ENCODE results near the gene EHMT1. TPM values are rescaled to one million over a fixed set of nuclear protein-coding genes. Genes with fewer than 3 reads are reported as not detected.

The EHMT1 gene
- total and polyA plus RNA-seq, 2 of the 13 experiments (the other 11 are each of a cell fraction or from before 2014, with no cell fraction given), result 23.0 to 27.1 TPM

DNA sequence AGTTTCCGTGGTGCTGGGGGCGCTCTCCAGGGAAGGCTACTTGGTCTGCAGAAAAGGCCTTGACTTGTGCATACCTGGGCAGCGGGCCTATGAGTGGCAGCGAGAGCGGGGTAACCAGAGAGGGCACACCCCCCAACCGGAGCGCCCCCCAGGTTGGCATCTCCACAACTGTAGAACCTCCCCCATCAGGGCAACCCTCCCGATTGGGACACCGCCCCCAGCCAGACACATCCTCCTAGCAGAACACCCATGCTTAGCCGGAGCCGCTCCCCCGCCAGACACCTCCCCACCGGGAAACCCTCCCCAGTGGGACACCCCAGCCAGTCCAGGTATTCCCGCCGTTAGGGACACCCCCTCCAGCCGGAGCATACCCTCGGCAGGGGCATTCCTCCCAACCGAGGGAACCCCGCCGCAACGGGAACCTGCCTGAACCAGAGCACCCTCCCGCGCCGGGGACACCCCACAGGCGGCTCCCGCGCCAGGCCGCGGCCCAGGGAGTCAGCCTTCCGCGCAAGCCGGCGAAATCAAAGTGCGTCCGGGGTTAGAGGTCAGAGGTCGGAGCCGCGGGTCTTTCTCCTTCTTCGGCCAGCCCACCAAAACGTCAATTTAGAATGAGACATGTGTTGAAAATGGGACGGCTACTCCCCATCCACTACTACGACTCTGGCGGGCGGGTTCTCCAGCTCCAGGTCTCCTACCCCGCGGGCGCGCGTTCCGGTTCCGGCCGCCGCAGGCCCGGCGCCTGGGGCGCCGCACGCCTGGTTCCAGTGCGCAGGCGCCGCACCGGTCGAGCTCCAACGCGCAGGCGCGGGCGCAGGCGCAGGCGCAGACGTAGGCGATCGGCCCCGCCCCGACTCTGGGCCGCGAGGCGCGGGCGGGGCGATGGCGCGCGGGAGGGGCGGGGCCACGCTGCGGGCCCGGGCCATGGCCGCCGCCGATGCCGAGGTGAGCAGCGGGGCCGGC is at the start of gene EHMT1 (continued):
- TF ChIP-seq, protein P1, sequence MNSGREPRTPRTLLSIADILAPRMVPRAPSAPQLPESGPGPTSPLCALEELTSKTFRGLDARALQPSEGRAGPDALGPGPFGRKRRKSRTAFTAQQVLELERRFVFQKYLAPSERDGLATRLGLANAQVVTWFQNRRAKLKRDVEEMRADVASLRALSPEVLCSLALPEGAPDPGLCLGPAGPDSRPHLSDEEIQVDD (CRISPR knock-in tag; IDR thresholded peaks at IDR 0.05; ENCODE audit: borderline replicate concordance), result no peak
- TF ChIP-seq, protein P2, sequence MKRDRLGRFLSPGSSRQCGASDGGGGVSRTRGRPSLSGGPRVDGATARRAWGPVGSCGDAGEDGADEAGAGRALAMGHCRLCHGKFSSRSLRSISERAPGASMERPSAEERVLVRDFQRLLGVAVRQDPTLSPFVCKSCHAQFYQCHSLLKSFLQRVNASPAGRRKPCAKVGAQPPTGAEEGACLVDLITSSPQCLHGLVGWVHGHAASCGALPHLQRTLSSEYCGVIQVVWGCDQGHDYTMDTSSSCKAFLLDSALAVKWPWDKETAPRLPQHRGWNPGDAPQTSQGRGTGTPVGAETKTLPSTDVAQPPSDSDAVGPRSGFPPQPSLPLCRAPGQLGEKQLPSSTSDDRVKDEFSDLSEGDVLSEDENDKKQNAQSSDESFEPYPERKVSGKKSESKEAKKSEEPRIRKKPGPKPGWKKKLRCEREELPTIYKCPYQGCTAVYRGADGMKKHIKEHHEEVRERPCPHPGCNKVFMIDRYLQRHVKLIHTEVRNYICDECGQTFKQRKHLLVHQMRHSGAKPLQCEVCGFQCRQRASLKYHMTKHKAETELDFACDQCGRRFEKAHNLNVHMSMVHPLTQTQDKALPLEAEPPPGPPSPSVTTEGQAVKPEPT (CRISPR knock-in tag; IDR thresholded peaks at IDR 0.05; ENCODE audit: low read depth), result no peak
- TF ChIP-seq KDM2A (CRISPR knock-in tag; IDR thresholded peaks at IDR 0.05; ENCODE audit: borderline replicate concordance, low read depth), result peak; percentile 99
- no peak for TF ChIP-seq MYNN (CRISPR knock-in tag; IDR thresholded peaks at IDR 0.05; ENCODE audit: low read depth)
- TF ChIP-seq ZNF749 (CRISPR knock-in tag; IDR thresholded peaks at IDR 0.05; ENCODE audit: borderline replicate concordance), result no peak
- no peak for TF ChIP-seq RAD51 (IDR thresholded peaks at IDR 0.05; ENCODE audit: borderline replicate concordance)
- TF ChIP-seq, protein P3, sequence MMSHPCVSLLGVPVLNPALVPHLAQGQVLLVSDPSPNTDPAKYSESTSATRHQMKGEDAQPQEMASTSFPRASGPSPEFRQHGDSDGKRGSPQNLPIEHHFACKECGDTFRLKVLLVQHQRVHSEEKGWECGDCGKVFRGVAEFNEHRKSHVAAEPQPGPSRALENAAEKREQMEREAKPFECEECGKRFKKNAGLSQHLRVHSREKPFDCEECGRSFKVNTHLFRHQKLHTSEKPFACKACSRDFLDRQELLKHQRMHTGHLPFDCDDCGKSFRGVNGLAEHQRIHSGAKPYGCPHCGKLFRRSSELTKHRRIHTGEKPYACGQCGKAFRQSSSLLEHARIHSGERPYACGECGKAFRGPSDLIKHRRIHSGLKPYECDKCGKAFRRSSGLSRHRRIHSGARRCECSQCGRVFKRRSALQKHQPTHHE (CRISPR knock-in tag; IDR thresholded peaks at IDR 0.05; ENCODE audit: borderline replicate concordance), result no peak
- TF ChIP-seq, protein P4, sequence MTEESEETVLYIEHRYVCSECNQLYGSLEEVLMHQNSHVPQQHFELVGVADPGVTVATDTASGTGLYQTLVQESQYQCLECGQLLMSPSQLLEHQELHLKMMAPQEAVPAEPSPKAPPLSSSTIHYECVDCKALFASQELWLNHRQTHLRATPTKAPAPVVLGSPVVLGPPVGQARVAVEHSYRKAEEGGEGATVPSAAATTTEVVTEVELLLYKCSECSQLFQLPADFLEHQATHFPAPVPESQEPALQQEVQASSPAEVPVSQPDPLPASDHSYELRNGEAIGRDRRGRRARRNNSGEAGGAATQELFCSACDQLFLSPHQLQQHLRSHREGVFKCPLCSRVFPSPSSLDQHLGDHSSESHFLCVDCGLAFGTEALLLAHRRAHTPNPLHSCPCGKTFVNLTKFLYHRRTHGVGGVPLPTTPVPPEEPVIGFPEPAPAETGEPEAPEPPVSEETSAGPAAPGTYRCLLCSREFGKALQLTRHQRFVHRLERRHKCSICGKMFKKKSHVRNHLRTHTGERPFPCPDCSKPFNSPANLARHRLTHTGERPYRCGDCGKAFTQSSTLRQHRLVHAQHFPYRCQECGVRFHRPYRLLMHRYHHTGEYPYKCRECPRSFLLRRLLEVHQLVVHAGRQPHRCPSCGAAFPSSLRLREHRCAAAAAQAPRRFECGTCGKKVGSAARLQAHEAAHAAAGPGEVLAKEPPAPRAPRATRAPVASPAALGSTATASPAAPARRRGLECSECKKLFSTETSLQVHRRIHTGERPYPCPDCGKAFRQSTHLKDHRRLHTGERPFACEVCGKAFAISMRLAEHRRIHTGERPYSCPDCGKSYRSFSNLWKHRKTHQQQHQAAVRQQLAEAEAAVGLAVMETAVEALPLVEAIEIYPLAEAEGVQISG (CRISPR knock-in tag; IDR thresholded peaks at IDR 0.05), result peak; percentile 72
- TF ChIP-seq ZFP37 (CRISPR knock-in tag; IDR thresholded peaks at IDR 0.05; ENCODE audit: borderline replicate concordance), result no peak
- TF ChIP-seq, protein P5, sequence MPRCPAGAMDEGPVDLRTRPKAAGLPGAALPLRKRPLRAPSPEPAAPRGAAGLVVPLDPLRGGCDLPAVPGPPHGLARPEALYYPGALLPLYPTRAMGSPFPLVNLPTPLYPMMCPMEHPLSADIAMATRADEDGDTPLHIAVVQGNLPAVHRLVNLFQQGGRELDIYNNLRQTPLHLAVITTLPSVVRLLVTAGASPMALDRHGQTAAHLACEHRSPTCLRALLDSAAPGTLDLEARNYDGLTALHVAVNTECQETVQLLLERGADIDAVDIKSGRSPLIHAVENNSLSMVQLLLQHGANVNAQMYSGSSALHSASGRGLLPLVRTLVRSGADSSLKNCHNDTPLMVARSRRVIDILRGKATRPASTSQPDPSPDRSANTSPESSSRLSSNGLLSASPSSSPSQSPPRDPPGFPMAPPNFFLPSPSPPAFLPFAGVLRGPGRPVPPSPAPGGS (CRISPR knock-in tag; IDR thresholded peaks at IDR 0.05), result peak; percentile 76; the same call in 1 of the 2 replicates
- 0 out of 2 replicates have a peak, but pooled peaks have one; percentile 41 for TF ChIP-seq REPIN1 (CRISPR knock-in tag; IDR thresholded peaks at IDR 0.05; ENCODE audit: borderline replicate concordance, low read depth)
- TF ChIP-seq CAMTA2 (CRISPR knock-in tag; IDR thresholded peaks at IDR 0.05; ENCODE audit: borderline replicate concordance), result no peak
- no peak for TF ChIP-seq SOX13 (IDR thresholded peaks at IDR 0.05)
- no peak for TF ChIP-seq SOX13 (CRISPR knock-in tag; conservative IDR thresholded peaks at IDR 0.05 in 1 of 2, IDR thresholded peaks at IDR 0.05 in 1 of 2)
- TF ChIP-seq GATAD2A (CRISPR knock-in tag; IDR thresholded peaks at IDR 0.05), result no peak
- TF ChIP-seq ZNF350 (CRISPR knock-in tag; IDR thresholded peaks at IDR 0.05; ENCODE audit: borderline replicate concordance, low read depth), result peak; percentile 77
- peak; percentile 39; the same call in 1 of the 2 replicates for TF ChIP-seq ZBTB20 (CRISPR knock-in tag; IDR thresholded peaks at IDR 0.05; ENCODE audit: borderline replicate concordance, low read depth)
- TF ChIP-seq ZNF777 (CRISPR knock-in tag; IDR thresholded peaks at IDR 0.05), result 0 out of 2 replicates have a peak, but pooled peaks have one; percentile 22
- peak; percentile 43; the same call in 1 of the 2 replicates for TF ChIP-seq ZNF724P (CRISPR knock-in tag; IDR thresholded peaks at IDR 0.05; ENCODE audit: borderline replicate concordance)
- TF ChIP-seq SRF (IDR thresholded peaks at IDR 0.05; ENCODE audit: low read depth, low read length), result no peak

Data from HepG2 (cell line).